GM12891 (cell line): ENCODE measurements around the gene TECTB.

ENCODE experiments used
- POLR2A ChIP-seq: IDR thresholded peaks from 2 replicates; pipeline ENCODE4 v1.6.1; 2011; ENCODE audit warnings: low read depth, low read length, control low read depth
- POLR2AphosphoS5 ChIP-seq: IDR thresholded peaks from 2 replicates; pipeline ENCODE4 v1.6.1; 2011; ENCODE audit warnings: low read depth, low read length, control low read depth
- TAF1 ChIP-seq: IDR thresholded peaks from 2 replicates; pipeline ENCODE4 v1.6.1; 2011; ENCODE audit warnings: low read depth, low read length, control low read depth

- no peak for TF ChIP-seq TAF1
- no peak for TF ChIP-seq POLR2AphosphoS5
- no peak for TF ChIP-seq POLR2A
These were observed 24.3 kb downstream of the TECTB start for GRCh38 chr10:112307358-112308124.
